ENCODE measurements around the gene MELTF.

Gene MELTF

DNA sequence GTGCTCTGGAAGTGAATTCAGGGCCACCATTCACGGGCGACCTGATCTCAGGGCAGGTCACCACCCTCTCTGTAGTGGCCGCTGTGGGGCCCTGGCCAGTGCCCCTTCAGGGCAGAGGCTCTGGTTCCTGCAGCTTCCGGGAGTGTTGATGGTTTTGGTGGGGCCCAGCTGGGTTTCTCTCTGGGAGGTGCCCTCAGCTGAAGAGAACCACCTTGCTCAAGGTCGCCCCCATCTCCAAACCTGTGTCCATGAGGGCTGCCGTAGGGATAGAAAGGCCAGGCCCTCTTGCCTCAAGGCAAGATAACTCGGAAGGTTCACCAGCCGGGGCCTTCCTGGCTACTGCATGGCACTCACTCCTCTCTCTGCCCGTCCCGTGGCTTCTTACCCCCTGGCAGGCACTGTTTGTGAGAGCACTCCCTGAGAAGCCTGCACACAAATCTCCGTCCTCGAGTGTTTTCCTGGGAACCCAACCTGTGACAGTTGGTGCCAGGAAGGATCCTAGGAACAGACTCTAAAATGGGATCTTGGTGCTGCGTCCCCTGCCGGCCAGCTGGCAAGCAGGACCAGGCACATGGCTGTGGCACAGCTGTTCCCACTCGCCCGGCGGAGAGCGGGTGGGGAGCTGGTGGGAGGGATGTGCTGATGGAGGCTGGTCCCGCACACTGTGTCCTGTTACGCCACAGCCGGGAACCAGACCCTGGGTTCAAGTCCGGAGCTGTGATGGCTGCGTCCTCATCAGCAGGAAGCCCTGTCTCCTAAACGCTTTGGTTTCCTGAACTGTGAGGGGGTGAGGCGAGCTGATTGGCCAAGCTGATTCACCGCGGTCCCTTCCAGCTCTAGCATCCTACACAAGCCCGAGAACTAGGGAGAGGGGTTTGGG is 37.8 kb downstream of the MELTF start:
- FAIRE-seq, result no peak

- FAIRE-seq, result no peak
These were observed 39.0 kb downstream of the MELTF start for GRCh38 chr3:196990601-196991007.

- FAIRE-seq, result no peak
These were observed 39.8 kb downstream of the MELTF start for GRCh38 chr3:196989721-196990262.

GRCh38 chr3:196988241-196989029 is 41.2 kb downstream of the MELTF start:
- peak; percentile 45 for FAIRE-seq

- FAIRE-seq, result no peak
These were observed 42.6 kb downstream of the MELTF start for GRCh38 chr3:196987022-196987421.

GRCh38 chr3:196985954-196986885 is 43.4 kb downstream of the MELTF start:
- FAIRE-seq, result peak; percentile 95

GRCh38 chr3:196985298-196985697 is 44.3 kb downstream of the MELTF start:
- no peak for FAIRE-seq

GRCh38 chr3:196983186-196983585 is 46.4 kb downstream of the MELTF start:
- no peak for FAIRE-seq

- no peak for FAIRE-seq
These were observed 48.0 kb downstream of the MELTF start for GRCh38 chr3:196981657-196982056.

- no peak for FAIRE-seq
These were observed 50.1 kb downstream of the MELTF start for GRCh38 chr3:196979545-196979944.

DNA sequence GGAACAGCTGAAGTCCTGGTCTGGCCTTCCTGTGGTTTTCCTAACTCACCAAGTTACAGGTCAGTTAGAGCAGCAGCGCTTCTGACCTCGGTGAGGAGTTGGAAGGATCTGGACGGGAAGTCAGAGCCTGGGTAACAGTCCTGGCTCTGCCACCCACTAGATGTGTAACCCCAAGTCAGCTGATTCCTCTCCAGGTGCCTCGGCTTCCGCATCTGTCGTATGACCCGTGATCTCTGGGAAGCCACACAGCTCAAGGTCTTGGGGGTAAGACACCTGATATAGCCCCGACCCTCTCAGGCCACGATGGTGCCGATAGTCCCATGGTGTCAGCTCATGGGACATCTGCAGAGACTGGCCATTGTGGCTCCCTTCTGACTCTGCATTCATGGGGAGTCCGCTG is 52.7 kb downstream of the MELTF start:
- no peak for FAIRE-seq

DNA sequence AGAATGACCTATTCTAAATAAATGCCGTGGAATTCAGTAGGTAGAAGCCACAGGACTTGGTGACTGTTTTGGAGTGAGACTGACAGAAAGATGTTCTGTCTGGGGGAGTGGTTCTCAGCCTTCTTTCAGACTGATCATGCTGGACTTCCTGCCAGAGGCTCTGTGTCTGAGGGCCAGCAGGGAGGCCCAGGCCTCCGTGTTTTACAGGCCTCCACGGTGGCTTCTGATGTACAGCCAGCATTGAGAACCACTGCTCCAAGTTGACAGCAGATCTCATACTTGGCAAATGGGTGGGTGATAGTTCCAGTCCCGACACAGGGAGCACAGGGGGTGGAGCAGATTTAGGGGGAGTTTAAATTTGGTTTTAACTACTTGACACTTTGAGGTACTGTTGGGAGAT is 54.3 kb downstream of the MELTF start:
- FAIRE-seq, result no peak

GRCh38 chr3:196974661-196975060 is 55.0 kb downstream of the MELTF start:
- FAIRE-seq, result no peak

DNA sequence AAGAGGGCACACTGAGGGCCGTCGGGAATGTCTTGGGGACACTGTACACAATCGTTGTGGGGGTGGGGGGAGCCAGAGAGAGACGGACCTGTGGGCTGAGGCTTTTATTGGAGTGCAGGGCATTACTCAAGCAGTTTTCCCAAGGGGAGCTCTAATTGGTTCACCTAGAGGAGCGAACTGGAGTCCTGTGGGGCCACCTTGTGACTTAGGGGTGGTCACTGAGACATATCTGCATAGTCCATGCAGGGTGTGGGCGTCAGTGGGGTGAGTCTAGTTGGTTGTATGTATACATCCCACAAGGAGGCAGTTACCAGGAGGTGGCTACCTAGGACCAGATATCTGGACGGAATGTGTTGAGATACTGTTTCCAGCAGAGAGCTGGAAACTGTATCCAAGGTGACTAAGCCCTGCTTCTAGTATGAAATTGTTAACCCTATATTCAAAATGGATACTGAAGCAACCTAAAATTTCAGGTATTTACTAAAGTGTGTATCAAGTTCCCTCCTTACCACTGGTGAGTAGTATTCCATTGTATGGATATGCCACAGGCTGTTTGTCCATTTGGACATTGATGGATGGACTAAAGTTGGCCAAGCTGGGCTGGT is 58.4 kb downstream of the MELTF start:
- no peak for FAIRE-seq

GRCh38 chr3:196970547-196971093 is 59.0 kb downstream of the MELTF start:
- no peak for FAIRE-seq

- FAIRE-seq, result no peak
These were observed 59.7 kb downstream of the MELTF start for GRCh38 chr3:196969660-196970546.

DNA sequence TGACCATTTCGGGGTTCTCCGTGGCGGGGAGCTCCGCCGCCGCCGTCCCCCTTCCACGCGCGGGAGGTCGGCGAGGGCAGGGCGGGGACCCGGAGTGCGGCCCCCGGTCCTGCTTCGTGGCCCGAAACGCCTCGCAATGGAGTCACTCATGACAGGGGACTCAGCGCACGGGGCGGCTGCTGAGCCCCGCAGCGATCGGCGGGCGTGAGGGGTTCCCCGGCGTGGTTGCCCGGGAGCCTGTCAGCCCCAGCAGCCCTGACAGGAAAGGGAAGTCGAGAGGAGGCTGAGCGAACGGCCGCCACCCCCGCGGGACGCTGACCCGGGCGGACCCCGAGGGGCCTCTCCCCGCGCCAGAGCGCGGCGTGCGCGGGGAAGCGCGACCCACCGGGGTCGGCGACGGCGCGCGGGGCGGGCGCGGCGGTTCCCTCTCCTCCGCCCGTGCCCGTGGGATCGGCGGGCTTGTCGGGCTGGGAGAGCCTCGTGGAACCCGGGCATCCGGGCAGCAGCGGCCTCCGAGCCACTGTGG is 60.4 kb downstream of the MELTF start:
- FAIRE-seq, result no peak

DNA sequence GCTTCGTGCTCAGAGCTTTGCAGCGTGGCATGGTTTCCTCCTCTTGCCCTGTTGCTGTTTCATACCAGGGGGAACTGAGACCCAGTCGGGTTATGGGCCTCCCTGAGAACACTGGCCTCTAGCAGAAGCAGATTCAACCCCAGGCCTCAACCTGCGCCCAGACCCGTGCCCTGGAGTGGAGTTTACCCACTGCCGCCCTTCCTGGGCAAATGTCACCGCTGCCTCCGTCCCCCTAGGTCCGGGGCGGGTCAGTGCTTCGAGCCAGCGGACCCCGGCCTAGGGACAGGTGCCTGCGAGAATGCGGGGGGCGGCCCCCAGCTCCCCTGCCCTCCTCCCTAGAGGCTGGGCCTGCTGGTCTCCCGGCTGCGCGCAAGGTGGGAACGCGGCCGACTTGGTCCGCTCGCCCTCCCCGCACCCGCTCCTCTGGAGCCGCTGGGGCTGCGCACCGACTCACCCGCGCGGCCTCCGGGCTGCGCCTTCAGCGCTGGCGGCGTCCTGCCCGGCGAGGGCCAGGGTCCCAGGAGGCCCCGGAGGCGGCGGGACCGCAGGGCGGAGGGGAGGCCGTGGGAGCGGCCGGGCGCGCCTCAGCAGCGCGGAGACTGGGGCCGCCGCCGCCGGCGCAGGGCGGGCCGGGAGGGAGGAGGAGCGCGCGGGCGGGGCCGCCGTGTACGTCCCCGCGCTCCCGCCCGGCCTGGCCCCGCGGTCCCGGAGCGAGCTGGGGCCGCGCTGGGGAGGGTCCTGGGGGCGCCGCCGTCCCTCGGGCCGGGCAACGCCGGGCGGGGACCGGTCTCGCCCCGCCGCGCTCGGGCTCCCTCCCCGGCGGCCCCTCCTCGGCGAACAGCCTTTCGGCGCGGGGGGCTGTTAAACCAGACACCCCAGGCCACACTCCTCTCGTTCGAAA is 61.1 kb downstream of the MELTF start, which contains the start of gene PIGZ:
PIGZ (minus strand) TSS at position 601 of the 901 bp plus-strand sequence. CDS start 16,802 bp downstream, outside the sequence.
- no peak for FAIRE-seq

Measured in G401.6 (cell line).